Measurements from ENCODE around the gene PRKRA.

DNA sequence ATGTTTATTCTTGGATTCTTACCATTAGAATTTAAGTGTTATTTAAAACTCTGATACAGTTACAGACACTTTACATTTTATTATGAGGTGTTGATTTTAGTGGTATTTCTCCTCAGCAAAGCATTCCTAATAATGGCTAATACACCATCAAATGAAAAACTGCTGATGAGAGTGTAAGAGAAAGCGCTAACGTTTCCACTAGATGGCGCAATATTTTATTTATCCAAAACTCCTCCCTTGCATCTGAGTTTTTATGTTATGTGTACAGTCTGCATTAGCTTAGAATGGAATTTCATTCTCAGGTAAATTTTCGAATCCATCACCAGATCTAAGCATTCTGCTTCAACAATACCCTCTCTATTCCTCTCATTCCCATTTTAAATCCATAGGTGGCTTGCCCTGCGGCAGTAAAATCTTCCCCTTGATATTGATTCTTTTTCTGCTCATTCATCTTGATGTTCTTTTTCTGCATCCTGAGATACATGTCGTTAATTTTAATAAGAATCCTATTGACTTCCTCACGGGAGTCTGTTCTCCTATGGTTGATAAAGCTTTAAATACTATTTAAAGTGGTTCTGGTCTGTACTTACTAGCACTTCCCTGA lies 53.9 kb downstream of the PRKRA start:
- TF ChIP-seq, protein P1, sequence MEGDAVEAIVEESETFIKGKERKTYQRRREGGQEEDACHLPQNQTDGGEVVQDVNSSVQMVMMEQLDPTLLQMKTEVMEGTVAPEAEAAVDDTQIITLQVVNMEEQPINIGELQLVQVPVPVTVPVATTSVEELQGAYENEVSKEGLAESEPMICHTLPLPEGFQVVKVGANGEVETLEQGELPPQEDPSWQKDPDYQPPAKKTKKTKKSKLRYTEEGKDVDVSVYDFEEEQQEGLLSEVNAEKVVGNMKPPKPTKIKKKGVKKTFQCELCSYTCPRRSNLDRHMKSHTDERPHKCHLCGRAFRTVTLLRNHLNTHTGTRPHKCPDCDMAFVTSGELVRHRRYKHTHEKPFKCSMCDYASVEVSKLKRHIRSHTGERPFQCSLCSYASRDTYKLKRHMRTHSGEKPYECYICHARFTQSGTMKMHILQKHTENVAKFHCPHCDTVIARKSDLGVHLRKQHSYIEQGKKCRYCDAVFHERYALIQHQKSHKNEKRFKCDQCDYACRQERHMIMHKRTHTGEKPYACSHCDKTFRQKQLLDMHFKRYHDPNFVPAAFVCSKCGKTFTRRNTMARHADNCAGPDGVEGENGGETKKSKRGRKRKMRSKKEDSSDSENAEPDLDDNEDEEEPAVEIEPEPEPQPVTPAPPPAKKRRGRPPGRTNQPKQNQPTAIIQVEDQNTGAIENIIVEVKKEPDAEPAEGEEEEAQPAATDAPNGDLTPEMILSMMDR (IDR thresholded peaks at IDR 0.05) = no peak
- no peak for TF ChIP-seq POLR2A (IDR thresholded peaks at IDR 0.05)

All from lower leg skin (tissue), 3 donors.